GM19438 (cell line): Measurements from ENCODE around the gene CCDC178.
"Not testable (repeated sequence)": the region's sequence is repeated elsewhere in the genome, so short reads cannot be mapped to it uniquely, and the experiment has no call there.

Experiments used
- ATAC-seq: cut with Tn5 transposase; IDR thresholded peaks from one replicate; pipeline ENCODE4 v1.9.1; 2021; ENCODE audit warnings: low read depth; ENCODE audit not compliant: unreplicated experiment

CCDC178 gene, protein sequence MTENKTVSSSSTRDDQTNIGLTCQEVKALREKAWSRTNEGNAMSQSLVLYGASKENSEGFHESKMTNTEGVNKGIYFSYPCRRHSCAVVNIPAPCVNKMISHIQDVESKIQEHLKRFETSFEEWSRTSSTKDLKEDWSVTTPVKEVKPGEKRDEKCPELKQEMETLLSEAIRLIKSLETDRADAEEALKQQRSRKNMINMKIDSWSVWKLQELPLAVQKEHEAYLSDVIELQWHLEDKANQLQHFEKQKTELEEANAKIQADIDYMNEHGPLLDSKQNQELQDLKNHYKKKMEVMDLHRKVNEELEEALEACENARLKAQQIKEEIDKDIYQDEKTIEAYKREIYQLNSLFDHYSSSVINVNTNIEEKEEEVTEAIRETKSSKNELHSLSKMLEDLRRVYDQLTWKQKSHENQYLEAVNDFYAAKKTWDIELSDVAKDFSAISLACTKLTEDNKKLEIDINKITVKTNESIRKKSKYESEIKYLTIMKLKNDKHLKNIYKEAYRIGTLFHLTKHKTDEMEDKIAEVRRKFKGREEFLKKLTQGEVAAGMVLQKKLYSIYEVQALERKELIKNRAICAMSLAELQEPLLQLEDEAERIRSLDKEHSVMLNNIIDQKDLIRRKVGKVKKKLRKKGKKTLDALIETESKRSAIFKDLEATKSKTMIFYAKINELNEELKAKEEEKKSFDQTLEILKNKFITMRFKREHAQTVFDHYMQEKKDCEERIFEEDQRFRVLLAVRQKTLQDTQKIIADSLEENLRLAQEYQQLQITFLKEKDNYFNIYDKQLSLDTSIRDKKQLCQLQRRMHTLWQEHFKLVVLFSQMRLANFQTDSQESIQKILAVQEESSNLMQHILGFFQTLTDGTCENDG

DNA sequence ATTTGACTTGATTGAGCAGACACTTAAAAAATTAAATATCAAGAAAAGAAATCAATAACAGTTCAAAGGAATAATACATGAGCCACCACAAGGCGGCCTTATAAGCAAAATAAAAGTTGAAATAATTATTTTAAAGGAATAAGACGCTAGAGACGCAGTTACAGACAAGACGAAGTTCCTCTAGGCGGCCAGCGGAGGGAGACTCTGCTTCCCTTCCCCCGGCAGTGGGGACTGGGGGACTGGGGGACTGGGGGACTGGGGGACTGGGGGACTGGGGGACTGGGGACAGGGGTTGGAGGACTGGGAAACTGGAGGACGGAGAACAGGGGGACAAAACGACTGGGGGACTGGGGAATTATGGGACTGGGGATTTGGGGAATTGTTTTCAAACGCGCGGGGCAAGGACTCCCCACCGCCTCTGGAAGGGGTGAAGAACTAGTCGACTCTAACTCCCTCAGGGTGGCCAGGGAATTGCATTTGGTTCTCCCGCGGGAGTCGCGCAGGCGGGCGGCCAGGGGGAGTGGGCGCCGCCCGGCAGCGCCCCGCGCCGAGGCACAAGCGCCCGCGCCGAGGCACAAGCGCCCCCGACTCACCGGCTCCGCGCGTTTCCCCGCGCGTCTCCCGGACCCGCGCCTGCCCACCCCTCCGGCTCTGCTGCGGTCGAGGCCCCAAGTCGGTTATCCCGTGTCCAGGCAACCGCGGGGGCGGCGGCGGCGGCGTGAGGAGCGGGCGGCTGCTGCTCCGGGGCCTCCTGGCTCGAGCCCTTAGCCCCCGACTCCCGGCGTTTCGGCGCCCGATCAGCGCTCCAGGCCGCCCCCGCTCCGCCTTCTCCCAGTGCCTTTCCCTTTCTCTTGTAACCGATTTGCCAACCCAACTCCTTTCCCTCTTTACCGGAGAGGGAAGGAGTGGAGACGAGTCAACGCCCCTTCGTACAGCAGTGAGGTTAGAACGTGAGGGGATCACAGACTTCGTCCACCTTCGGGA lies at the start of gene CCDC178:
TSS of gene CCDC178 (minus strand) at position 662 of the 984 bp plus-strand sequence. CDS start 28,633 bp downstream, outside the sequence.
- ATAC-seq, result no peak

DNA sequence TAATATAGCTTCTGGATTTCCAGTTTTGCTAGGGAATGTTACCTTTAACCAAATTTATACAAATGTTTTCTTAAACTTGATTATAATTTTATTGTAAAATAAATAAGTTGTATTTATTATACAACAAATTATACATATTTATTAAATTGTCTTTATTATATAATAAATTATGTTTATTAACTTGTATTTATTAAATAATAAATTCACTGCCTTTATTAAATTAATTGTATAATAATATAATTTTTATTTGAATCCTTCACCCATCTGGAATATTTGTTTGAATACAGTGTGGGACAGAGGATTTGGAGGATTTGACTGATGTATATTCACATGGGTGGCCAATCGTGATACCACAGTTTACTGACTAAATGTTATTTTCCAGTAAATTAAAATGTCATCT lies 43.4 kb upstream of the CCDC178 start:
- no peak for ATAC-seq

DNA sequence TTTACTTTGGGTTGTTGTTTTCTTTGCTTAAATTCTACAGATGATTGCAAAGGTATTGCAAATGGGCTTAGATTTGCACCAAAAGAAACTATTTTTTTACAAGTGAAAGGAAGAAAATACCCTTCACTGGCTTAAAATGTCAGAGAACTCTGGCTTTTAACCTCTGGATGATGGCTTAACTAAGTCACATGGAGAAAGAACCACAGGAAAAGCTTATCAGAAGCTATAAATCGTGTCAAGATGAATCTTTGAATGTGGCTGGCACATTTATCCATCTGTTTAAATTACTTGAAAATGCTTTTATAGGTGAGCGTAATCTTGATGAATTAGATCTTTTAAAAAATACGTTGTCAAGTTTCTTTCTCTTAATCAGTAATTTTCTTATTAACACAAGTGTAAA lies 32.0 kb upstream of the CCDC178 start:
- ATAC-seq, result no peak

DNA sequence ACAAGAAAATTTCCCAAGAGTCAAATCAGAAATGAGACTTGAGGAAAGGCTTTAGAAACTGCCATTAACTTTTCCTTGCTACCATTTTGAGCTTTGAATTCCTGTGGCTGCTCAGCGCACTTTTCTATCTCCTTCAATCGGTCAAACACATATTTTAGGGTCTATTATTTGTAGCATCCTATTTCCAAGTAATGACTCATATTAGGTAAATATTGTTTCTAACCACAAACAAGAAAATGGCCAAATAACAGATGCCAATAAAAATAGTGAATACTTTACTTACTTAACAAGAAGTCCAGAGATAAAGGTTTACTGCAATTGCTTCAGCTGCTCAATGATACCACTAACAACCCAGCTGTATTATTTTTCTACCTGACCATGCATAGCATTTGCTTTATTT lies 29.7 kb upstream of the CCDC178 start:
- ATAC-seq, result no peak

DNA sequence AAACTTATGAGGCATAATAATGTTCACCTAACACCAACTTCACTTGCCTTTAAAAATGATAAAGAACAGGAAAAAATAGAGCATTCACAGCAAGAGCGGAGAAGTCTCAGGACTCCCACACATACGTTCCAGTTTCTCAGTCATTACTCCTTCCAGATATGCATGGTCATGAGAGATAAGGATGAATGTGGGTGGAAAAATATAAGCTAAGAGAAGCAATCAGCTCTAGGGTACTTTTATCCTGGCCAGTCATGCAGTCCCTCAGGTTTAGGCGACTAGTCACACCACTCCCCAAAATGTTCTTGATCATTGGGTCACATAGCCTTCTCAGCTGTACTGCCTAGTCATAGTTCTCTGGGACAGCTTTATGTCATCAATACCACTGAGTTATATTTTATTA lies 29.2 kb upstream of the CCDC178 start:
- no peak for ATAC-seq

DNA sequence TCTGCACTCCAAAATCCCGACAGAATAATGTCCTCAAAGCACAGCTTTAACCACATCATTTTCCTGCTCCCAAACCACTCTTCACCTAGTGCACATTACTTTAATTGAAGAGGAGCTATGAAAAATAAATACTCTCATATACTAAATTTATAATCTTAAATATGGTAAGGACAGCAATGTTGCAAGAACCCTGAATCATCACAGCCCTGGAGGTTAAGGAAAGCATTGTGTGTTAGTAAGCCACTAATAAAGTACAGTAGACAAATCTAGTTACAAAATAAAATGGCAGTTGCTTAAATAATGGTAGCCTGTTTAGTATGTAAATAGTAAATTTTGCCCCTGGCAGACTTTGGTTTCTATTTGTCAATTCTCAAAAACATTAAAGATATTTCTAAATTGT lies 27.0 kb upstream of the CCDC178 start:
- ATAC-seq, result no peak

DNA sequence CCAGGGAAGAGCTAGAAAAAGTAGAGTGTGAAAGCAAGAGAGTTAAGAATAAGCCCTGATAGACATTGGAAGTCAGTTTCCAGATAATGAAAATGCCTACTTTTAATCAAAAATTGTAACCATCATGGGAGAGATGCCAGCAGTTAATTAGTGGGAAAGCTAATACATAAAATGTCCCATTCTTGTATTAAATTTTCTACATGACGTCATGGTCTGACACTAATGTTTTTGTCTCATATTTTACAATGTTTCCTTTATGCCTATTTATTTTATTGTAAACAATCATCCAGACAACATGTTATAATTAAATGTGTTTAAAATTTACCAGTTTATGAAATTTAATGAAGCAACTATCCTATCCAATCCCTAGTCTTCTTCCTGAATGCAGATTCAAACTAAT lies 26.3 kb upstream of the CCDC178 start:
- no peak for ATAC-seq

DNA sequence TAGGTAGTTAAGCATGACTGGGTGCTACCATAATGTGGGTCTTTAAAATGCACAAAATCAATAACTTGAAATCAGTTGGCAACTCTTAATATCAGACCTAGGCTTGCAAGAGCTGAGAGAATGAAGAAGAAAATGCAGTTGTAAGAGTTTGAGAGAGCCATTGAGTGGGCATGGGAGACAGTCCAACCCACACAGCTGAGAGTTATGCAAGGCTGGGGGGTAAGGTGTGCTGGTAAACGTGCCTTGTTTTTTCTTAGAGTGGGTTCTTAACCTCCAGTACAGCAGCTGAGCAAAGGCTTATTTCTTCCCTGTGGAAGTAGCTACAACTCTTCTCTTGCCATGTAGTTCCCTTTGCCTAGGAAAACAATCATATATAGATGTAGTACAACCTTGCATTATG lies 20.2 kb upstream of the CCDC178 start:
- ATAC-seq, result no peak

DNA sequence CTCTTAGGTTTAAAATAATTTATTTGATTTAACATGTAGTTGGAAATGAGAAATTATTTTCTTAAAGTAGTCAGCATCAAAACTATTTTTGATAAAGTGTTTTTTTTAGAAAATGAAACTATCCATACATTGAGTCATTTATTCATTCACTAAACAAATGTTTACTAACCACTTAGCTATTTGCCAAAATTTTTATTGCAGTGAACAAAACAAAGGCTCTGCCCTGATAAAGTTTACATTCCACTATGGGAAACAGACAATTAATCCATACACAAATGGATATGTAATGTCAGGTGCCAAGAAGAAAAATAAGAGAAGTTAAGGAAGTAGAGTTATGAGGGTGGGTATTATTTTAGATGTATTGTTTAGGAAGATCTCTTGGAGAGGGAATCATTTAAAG lies 19.1 kb upstream of the CCDC178 start:
- ATAC-seq, result no peak

DNA sequence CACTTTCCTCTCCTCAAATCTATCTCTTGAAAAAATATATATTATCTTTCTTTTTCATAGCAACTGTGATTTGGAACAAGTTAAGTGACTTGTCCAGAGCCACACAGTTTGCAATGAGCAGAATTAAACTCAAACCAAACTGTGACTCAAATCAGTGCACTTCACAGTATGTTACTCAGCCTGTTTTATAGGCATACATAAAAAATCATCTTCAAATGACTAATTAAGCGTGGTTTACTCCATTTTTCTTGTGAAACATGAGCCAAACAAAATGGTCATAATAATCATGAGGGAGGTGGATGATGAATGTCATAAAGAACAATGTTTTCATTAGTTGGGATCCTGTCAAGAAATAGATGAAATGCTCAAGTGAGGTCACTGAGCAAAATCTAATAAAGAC lies 6.1 kb upstream of the CCDC178 start:
- no peak for ATAC-seq

DNA sequence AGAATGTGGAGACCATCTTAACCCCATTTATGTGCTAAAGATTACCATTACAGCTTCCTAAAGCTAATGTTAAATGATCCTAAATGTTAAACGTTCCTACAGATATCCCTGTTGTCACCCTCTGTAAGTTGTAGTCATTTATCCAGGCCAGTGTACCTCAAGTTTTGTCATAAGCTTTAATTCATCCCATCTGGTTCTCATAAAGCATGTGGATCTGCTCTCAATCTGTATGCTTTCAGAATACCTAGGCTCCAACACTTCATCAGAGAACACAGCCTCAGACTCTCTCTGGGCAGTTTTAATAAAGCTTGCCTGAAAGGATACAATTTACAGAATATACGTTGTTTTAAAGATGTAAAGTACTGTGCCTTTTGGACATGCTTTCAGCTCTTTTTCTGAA lies 4.2 kb upstream of the CCDC178 start:
- no peak for ATAC-seq

DNA sequence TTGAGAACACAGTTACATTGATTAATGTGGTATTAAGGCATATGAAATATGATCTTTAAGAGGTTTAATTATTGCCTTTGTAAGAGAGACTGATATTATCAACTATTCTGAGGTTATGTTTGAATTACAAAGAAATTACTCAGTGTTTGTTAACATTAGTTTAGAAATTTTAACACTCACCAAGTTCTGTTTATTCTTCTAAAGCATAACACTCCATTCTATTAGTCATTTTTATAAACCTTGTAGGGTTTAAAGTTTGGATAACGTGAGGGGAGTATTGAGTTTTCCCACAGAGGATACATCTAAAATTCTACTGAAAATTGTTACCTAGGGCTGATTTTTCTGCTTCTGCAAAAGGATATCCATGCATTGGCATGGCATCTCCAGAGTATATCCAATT lies 7.7 kb downstream of the CCDC178 start:
- no peak for ATAC-seq

DNA sequence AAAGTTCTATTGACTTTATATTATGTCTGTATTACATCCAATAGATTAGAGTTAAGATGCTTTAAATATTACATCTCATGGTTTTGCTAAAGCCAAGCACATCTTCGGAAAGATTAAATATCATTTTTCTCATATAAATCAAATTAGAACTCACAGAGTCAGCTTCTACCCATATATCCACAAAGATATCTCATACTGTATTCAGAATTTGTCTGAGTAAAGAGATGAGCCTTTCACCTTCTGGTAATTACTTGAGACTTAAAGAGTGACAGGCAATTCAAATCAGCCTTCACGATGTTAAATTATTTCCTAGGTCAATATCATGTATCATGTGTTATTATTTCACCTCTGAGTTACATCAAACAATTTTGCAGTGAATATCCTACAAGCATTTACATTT lies 13.0 kb downstream of the CCDC178 start:
- no peak for ATAC-seq

DNA sequence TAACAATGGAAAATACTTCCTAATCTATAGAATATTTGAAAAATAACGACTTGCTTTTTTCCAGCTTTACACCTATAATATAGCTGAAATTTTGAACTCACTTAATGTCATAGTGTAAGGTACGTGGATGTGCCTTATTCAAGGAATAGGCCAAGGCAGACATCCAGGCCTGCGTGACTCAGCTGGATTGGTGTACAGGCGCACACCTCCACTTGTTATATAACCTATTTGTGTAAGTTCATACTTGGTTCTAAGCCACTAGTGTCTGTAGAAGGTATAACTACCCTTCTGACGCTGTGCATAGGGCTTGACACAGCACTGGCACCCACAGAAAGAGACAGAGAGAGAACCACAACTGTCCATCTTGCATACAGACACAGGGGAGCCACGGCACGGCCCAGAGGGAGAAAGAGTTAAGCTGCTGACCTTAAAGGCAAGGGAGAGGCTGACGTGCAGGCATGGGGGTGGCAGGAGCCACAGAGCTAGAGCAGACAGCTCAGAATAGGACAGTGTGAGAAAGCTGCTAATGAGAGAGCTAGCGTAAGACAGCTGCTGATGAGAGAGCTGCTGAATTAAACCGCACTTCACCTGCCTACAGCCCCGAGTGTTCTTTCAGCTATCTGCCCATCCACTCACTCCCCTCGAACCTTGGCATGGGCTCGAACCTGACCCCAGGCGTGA lies 16.1 kb downstream of the CCDC178 start:
- no peak for ATAC-seq

DNA sequence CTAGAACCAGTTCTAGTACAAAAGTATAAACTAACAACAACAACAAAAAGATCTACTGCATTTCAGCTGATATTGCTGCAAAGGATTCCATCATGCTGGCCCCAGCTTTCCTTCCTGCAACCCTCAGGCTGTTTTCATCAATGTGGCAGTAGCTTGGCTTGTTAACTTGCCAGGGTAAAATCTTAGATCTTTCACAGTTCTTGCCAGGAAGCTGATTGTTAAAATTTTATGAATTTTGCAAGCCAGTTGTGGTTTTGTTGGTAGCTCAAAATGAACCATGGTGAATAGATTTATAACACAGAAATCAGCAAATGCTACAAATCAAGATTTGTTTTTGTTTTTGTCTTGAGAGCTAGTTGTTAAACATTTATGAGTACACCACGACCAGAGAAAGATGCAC lies 19.3 kb downstream of the CCDC178 start:
- no peak for ATAC-seq

DNA sequence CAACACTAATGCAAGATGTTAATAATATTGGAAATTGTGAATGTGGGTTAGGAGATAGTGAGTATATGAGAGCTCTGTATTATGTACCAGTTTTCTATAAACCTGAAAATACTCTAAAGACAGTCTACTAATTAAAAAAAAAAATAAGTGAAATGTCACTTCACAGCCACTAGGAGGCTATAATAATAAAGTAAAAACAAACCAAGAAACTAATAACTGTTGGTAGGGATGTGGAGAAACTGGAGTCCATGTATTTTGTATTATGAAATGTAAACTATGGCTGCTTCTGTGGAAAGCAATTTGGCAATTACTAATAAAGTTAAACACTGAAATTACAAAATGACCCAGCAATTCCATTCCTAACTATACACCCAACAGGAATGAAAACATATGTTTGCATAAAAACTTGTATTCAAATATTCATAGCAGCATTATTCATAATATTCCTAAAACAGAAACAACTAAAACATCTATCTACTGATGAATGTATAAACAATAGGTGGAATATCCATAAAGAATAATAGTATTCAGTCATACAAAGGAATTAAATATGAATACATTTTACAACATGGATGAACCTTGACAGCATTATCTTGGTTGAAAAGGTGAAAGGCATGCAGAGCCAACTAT lies 36.2 kb downstream of the CCDC178 start:
- peak; percentile 54 for ATAC-seq

DNA sequence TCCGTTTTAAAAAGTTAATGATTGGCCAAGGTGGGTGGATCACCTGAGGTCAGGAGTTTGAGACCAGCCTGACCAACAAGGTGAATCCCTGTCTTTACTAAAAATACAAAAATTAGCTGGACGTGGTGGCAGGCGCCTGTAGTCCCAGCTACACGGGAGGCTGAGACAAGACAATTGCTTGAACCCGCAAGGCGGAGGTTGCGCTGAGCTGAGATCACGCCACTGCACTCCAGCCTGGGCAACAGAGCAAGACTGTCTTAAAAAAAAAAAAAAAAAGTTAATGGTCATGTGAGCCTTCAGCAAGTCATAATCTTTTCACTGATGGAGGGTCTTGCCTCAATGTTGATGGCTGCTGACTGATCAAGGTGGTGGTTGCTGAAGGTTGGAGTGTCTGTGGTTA lies 41.6 kb downstream of the CCDC178 start:
- not testable (repeated sequence) for ATAC-seq

DNA sequence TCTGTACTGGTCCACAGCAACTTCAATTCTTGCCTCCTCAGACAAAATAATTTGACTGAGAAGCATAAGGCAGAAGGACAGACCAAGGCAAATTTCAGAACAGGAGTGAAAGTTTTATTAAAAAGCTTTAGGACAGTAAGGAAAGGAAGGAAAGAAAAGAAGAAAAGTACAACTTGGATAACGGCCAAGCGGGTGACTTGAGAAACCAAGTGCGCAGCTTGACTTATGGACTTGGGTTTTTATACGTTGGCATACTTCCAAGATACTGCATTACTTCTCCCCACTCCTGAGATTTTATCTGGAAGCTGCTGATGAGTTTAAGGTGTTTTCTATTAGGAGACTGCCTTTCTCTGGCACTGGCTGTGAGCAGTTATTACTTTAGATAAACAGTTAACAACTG lies 64.7 kb downstream of the CCDC178 start:
- ATAC-seq, result no peak

DNA sequence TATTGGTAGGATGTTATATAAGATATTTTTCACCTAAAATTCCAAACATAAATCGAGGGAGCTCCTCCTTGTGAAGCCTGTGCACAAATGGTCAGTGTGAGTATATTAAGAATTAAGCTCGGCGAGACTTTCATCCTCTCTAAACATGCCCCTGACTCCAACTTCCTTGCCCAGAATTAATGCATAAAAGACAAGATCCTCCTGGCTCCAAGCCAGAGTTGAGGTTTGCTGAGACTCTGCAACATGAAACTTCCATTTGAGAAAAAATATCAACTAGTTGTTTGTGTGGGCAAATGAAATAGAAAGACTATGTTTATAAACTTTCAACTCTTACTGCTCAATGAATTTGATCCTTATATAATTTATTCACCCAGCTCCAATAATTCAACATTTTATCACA lies 68.1 kb downstream of the CCDC178 start:
- ATAC-seq, result no peak
